Ecto neural progenitor cell (in vitro differentiated cells): ENCODE data around the gene S1PR1.

Experiments used
- DNase-seq: peaks from one replicate; pipeline ENCODE4 v3.0.0-alpha.2; 2018; ENCODE audit warnings: low spot score

The S1PR1 gene

DNA sequence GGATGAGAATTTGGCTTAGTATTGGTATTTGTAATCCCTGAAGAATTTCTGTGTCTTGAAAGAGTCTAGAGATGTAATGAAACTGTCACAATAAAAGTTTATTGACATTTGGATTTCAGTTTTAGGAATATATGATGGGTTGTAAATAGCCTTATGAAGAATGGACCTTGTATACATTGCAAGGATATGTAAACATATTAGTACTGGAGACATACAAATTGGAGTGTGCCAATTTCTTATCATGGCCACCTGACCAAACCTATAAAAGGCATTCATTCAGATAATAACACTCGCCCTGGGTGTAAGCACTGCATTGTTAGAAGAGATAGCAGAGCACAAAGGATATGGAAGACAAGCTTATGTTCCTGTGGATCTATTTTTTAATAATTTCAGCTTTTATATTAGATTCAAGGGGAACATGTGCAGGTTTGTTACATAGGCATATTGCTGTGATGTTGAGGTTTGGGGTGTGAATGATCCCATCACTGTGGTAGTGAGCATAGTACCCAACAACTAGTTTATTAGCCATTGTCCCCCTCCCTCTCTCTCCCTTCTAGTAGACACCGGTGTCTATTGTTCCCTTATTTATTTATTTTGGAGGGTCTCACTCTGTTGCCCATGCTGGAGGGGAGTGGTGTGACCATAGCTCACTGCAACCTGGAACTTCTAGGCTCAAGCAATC is 8.6 kb downstream of the S1PR1 start:
- no peak for DNase-seq

DNA sequence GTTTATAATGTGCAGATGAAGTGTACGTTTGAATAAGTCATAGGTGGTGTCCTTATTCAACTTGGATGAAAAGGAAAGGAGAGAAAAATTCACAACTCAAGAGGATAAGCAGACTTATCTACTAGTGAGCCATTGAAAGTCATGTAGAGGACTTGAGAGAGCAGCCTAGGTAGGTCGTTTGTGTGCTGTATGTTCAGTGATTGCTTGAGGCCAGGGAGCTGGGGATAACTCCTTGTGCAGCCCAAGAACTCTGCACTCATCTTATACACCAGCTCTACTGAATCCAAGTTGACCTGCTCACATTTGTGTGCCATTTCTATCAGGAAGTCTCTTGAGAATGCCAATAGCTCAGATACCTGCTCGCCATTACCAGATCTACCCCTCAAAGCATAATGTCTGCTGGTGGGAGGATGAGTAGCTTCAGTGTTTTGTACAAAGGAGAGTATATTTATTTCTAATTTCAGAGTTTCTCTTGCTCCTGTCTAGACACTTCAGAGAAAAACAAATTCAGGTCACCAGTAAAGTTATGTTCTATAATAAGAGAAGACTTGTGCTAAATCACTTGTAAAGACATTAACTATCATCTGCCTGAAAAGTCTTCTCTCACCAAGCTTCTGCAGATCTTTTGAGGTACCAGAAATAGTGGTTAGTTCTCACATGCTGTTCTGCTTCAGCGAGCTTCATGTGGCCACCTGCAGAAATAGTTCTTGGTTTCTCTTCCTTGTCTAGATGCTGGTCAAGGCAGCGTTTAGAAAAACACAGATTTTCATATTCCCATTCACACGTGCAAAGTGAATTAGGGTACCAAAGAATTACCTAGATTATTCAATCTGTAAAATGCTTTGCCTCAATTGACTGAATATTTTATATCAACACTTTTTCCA is 10.8 kb downstream of the S1PR1 start:
- DNase-seq = no peak

- DNase-seq = no peak
These were observed 13.4 kb downstream of the S1PR1 start for GRCh38 chr1:101250222-101250621.

DNA sequence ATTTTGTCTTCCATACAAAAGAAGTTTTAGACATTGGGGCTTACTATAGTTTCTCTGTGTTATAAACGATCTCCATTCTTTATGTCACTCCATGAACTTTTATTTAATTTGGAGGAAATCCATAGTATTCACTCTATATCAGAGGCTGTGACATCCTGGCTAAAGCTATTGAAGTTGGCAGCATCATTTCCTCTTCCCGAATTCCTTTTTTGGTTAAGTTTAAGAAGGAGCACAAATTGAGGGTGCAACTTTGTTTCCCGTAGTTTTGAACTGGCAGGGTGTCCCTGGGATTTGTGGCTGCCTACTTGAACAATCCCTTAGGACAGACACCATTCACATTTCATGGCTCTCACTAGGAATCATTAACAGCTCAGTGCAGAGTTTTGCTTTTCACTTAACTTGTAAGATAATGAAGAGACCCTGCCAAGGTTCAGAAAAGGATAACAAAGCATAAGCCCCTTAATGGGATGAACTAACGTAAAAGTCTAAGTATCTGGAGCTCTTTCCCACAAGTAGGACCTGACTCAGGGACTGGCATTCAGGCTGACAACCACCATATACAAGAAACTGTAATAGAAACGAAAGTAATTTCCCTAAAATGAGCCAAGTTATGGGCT is 13.9 kb downstream of the S1PR1 start:
- DNase-seq = no peak

DNA sequence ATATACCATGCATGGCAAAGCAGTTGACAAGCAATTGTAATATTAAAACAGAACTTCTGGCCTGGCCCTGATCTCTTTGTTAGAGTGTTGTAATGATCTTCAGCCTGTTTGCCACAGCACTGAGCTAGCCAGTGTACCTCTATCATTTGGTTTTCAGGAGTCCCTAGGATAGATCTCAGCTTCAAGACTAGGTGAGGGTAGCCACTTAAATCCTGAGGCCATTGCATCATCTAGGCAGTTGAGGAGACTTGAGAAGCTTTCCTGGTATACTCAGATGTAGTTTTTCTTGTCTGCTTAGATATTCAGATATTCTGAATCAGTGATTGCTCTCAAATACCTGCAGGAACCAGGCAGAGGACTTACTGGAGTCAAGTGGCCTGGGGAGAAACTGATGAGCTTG is 14.7 kb downstream of the S1PR1 start:
- DNase-seq = no peak

DNA sequence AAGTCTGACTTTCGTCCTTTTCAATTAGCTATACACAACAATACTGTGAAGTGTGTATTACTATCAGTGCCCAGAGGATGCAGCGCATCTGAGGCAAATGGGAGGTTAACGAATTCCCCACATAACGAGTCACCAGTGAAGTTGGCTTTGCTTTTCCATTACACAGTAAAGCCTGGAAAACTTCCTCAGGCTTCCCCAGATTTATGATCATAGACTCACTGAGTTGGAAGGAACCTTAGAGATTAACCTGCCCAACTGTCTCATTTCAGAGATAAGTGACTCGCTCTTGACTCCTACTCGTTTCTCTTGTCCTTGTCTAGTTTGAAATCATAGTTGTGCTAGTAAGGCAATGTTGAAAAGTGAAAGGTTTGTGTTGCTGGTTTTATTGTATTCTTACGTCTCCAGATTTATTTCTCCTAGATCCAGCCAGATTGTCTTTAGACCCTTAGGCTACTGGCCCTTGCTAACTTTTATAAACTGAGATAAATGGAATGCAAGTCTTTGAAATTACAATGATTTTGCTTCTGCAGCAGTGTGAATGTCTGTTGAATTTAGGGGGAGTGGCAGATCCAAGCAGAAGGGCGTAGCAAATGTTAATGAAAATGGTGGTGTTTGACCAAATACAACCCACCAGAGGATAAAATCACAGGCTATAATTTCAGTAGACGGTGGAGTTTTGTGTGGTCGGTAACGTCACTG is 17.3 kb downstream of the S1PR1 start:
- DNase-seq = no peak

- DNase-seq = no peak
These were observed 20.9 kb downstream of the S1PR1 start for GRCh38 chr1:101257500-101258325.

- no peak for DNase-seq
These were observed 22.9 kb downstream of the S1PR1 start for GRCh38 chr1:101259744-101260148.

GRCh38 chr1:101260556-101261350 is 23.9 kb downstream of the S1PR1 start:
- no peak for DNase-seq

- DNase-seq = no peak
These were observed 24.8 kb downstream of the S1PR1 start for GRCh38 chr1:101261623-101262022.

DNA sequence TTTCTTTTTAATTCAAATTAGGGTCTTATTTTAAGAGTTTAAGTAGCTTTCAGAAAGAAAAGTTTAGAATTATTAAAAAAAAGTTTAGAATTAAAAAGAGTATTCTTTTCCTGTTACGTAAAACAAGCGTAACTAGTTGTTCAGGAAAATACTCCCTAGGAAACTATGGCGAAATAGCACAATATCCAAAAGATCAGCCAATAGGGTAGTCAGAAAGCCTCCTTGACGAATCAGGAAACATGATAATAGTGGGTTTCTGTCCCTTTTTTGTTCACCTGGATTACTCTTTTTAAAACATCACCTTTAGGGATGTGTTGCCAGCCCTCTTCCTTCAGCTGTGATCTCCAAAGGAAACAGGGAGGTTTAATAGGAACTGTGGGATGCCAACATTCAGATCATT is 25.2 kb downstream of the S1PR1 start:
- no peak for DNase-seq

- no peak for DNase-seq
These were observed 26.0 kb downstream of the S1PR1 start for GRCh38 chr1:101262630-101263348.

- no peak for DNase-seq
These were observed 27.9 kb downstream of the S1PR1 start for GRCh38 chr1:101264697-101265096.

DNA sequence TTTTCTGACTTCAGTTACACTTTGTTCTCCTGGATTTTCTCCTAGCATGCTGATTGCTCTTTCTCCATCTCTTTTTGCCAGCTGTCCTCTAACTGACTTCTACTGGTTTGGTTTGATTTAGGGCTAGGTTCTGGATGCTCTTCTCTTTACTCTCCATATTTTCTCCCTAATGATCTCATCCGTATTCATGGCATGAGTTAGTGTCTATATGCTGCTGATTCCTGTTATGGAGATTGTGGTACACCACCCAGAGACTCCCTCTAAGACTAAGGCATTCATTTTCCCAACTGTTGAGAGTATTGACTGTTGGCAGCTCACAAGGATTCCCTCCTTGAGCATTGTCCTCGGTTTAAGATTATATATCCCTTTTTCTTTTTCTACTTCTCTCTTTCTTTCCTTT is 28.9 kb downstream of the S1PR1 start:
- no peak for DNase-seq

DNA sequence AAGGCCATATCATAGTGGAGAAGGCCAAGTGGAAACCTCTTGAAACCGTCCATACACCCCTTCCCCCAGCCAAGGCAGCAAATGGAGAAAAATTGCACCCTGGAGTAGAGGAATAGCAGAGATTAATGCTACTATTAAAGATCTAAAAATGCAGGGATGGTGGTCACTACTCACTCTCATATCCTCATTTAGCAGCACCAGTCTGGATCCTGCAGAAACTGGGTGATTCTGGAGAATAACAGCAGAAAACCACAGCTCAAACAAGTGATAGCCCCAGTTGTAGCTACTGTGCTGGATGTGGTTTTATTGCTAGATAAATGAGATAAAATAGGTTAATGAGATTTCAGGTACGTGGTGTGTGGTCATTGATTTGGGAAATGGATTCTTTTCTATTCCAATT is 30.3 kb downstream of the S1PR1 start:
- DNase-seq = no peak

GRCh38 chr1:101268893-101269292 is 32.1 kb downstream of the S1PR1 start:
- DNase-seq = no peak

DNA sequence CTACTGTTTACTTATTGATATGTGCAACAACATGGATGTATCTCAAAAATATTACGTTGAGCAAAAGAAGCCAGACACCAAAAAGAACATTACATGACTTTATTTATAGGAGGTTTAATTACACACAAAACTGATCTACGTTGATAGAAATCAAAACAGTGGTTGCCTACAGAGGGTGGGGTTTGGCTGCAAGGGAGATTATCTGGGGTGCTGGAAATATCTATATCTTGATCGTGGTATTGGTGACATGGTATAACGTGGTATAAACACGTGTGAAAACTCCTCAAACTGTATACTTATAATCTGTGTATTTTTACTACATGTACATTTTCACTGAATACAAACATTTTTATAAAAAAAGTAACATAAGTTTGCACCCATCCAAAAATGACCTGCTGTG is 38.9 kb downstream of the S1PR1 start:
- no peak for DNase-seq

- DNase-seq = no peak
These were observed 40.0 kb downstream of the S1PR1 start for GRCh38 chr1:101276818-101277217.

GRCh38 chr1:101278238-101278637 is 41.4 kb downstream of the S1PR1 start:
- no peak for DNase-seq

GRCh38 chr1:101278845-101279244 is 42.0 kb downstream of the S1PR1 start:
- DNase-seq = no peak
